Measurements from ENCODE around the gene ICA1. TPM values are rescaled to one million over a fixed set of nuclear protein-coding genes. Genes with fewer than 3 reads are reported as not detected.

The ICA1 gene
- total and polyA plus RNA-seq, 2 experiments from 2014 or later: 45.2 to 83.7 TPM

GRCh38 chr7:8254215-8254614, 7.8 kb downstream of the ICA1 start:
- DNase-seq (ENCODE audit: low spot score): no peak
- Histone ChIP-seq H3K4me1 (ENCODE audit: insufficient read depth) (peaks cover 9% of the 10 kb centered on the region; the same call in 1 of the 2 replicates), H2AFZ (no peak overlapping the region), H3K36me3 (ENCODE audit: insufficient read depth) (no peaks in the 10 kb centered on the region), H3K4me2 (no peak overlapping the region), H3K27ac (ENCODE audit: low read depth) (no peak overlapping the region), H3K27me3 (ENCODE audit: insufficient read depth) (no peaks in the 10 kb centered on the region), H3K79me2 (replicated peaks; ENCODE audit: insufficient read depth) (peaks cover 12% of the 10 kb centered on the region), H4K20me1 (replicated peaks; ENCODE audit: insufficient read depth) (no peaks in the 10 kb centered on the region), H3F3A (replicated peaks; ENCODE audit: low read depth) (no peaks in the 10 kb centered on the region), H3K4me3 (no peak overlapping the region), H3K9me2 (ENCODE audit: insufficient read depth) (peaks cover 11% of the 10 kb centered on the region; the same call in 1 of the 2 replicates)
- Mint-ChIP-seq H3K36me3 (ENCODE audit: low read depth) (no peaks in the 10 kb centered on the region; the same call in 2 of the 3 replicates), H3K4me3 (no peak overlapping the region; the same call in 2 of the 3 replicates), H3K27ac (peak overlapping the region; percentile 61; the same call in 1 of the 2 replicates), H3K27me3 (ENCODE audit: insufficient read depth, low read depth, poor library complexity) (no peaks in the 10 kb centered on the region), H3K9me3 (no peaks in the 10 kb centered on the region), H3K4me1 (peaks cover 11% of the 10 kb centered on the region)
- ATAC-seq: no peak
- TF ChIP-seq NANOG (IDR thresholded peaks at IDR 0.05; ENCODE audit: borderline replicate concordance) (no peak), ZNF462 (CRISPR knock-in tag; IDR thresholded peaks at IDR 0.05) (no peak), ZNF331 (CRISPR knock-in tag; IDR thresholded peaks at IDR 0.05; ENCODE audit: low read depth) (no peak), REST (IDR thresholded peaks at IDR 0.05; ENCODE audit: unreplicated experiment) (no peak), ZNF114 (CRISPR knock-in tag; IDR thresholded peaks at IDR 0.05) (no peak)
